Neural progenitor cell (in vitro differentiated cells): Measurements from ENCODE around the gene PTPRN2. TPM values are rescaled to one million over a fixed set of nuclear protein-coding genes. Genes with fewer than 3 reads are reported as not detected.

Experiments
- DNase-seq: peaks from one replicate; pipeline ENCODE4 v3.0.0-alpha.2; 2016; ENCODE audit warnings: low spot score
- H2AFZ ChIP-seq: fragments of 200-600 bp; sonication (generic); replicated peaks from 2 replicates; pipeline ENCODE4 v1.6.1; 2016; ENCODE audit warnings: antibody characterized with exemption
- H3F3A ChIP-seq: fragments of 200-600 bp; sonication (generic); 2 replicates; pipeline ENCODE4 v1.6.1; 2016; ENCODE audit warnings: antibody characterized with exemption, low read depth
- H3K27ac ChIP-seq: fragments of 200-600 bp; sonication (generic); 2 replicates; pipeline ENCODE4 v1.5.1; 2016; ENCODE audit warnings: mild to moderate bottlenecking
- H3K27me3 ChIP-seq: fragments of 200-600 bp; sonication (generic); 2 replicates; pipeline ENCODE4 v1.6.1; 2016; ENCODE audit warnings: mild to moderate bottlenecking, moderate library complexity
- H3K36me3 ChIP-seq: fragments of 200-600 bp; sonication (generic); 2 replicates; pipeline ENCODE4 v1.5.1; 2016
- H3K4me1 ChIP-seq: fragments of 200-600 bp; sonication (generic); 2 replicates; pipeline ENCODE4 v1.6.1; 2016; ENCODE audit warnings: mixed run types
- H3K4me2 ChIP-seq: fragments of 200-600 bp; sonication (generic); 2 replicates; pipeline ENCODE4 v1.6.1; 2016
- H3K4me3 ChIP-seq: fragments of 200-600 bp; sonication (generic); 2 replicates; pipeline ENCODE4 v1.5.1; 2016
- H3K79me2 ChIP-seq: fragments of 200-600 bp; sonication (generic); 2 replicates; pipeline ENCODE4 v1.6.1; 2016; ENCODE audit warnings: low read depth
- H3K9ac ChIP-seq: fragments of 200-600 bp; sonication (generic); 2 replicates; pipeline ENCODE4 v1.6.1; 2016
- H3K9me3 ChIP-seq: fragments of 200-600 bp; sonication (generic); 2 replicates; pipeline ENCODE4 v1.5.1; 2016; ENCODE audit warnings: low read depth
- H4K20me1 ChIP-seq: fragments of 200-600 bp; sonication (generic); 2 replicates; pipeline ENCODE4 v1.6.1; 2016; ENCODE audit warnings: low read depth
- H3K27ac Mint-ChIP-seq: 3 replicates; pipeline ENCODE4 v1.8.0; 2021; ENCODE audit warnings: mixed read lengths
- H3K27me3 Mint-ChIP-seq: 2 replicates; pipeline ENCODE4 v1.8.0; 2022; ENCODE audit warnings: low read depth, mild to moderate bottlenecking, inconsistent platforms, moderate library complexity, mixed read lengths; ENCODE audit not compliant: insufficient read depth
- H3K36me3 Mint-ChIP-seq: 3 replicates; pipeline ENCODE4 v1.8.0; 2021; ENCODE audit warnings: mixed read lengths
- H3K4me1 Mint-ChIP-seq: 3 replicates; pipeline ENCODE4 v1.8.0; 2021; ENCODE audit warnings: mixed read lengths
- H3K4me3 Mint-ChIP-seq: 3 replicates; pipeline ENCODE4 v1.8.0; 2021; ENCODE audit warnings: mild to moderate bottlenecking, moderate library complexity, mixed read lengths
- H3K9me3 Mint-ChIP-seq: 3 replicates; pipeline ENCODE4 v1.8.0; 2020; ENCODE audit warnings: mixed read lengths
- EZH2 ChIP-seq: fragments of 200-600 bp; sonication (generic); IDR thresholded peaks from 2 replicates; pipeline ENCODE4 v1.6.1; 2017; ENCODE audit warnings: antibody characterized with exemption, mild to moderate bottlenecking, moderate library complexity
- EZH2phosphoT487 ChIP-seq: fragments of 200-600 bp; sonication (generic); IDR thresholded peaks from 2 replicates; pipeline ENCODE4 v1.6.1; 2017; ENCODE audit warnings: antibody characterized with exemption
- total RNA-seq: library from RNA; depleted of rRNA; stranded (reverse); fragments of >200 nt; gene quantifications from 2 replicates; pipeline ENCODE4 v1.2.3, GENCODE V29; 2015; ENCODE audit warnings: low replicate concordance
- TF ChIP-seq, protein P1 (sequence below): fragments of 200-600 bp; sonication (generic); IDR thresholded peaks from 2 replicates; pipeline ENCODE4 v1.5.1; 2017; ENCODE audit warnings: antibody characterized with exemption, mild to moderate bottlenecking

PTPRN2 gene
- total RNA-seq, 1 donor from 2014 or later, result 3.0 TPM

- Histone ChIP-seq H3K4me3 (no peak overlapping the region), H3K27me3 (no peaks in the 10 kb centered on the region), H3F3A (no peaks in the 10 kb centered on the region), H2AFZ (no peak overlapping the region), H3K79me2 (no peaks in the 10 kb centered on the region), H3K36me3 (no peaks in the 10 kb centered on the region), H3K27ac (no peak overlapping the region), H3K9me3 (no peaks in the 10 kb centered on the region), H3K4me2 (no peak overlapping the region), H4K20me1 (no peaks in the 10 kb centered on the region), H3K4me1 (no peaks in the 10 kb centered on the region), H3K9ac (no peak overlapping the region)
- Mint-ChIP-seq H3K27ac (no peak overlapping the region), H3K27me3 (no peaks in the 10 kb centered on the region), H3K36me3 (no peaks in the 10 kb centered on the region), H3K4me3 (no peak overlapping the region), H3K9me3 (peaks cover 3% of the 10 kb centered on the region), H3K4me1 (no peaks in the 10 kb centered on the region)
- DNase-seq, result no peak
- TF ChIP-seq, protein P1, sequence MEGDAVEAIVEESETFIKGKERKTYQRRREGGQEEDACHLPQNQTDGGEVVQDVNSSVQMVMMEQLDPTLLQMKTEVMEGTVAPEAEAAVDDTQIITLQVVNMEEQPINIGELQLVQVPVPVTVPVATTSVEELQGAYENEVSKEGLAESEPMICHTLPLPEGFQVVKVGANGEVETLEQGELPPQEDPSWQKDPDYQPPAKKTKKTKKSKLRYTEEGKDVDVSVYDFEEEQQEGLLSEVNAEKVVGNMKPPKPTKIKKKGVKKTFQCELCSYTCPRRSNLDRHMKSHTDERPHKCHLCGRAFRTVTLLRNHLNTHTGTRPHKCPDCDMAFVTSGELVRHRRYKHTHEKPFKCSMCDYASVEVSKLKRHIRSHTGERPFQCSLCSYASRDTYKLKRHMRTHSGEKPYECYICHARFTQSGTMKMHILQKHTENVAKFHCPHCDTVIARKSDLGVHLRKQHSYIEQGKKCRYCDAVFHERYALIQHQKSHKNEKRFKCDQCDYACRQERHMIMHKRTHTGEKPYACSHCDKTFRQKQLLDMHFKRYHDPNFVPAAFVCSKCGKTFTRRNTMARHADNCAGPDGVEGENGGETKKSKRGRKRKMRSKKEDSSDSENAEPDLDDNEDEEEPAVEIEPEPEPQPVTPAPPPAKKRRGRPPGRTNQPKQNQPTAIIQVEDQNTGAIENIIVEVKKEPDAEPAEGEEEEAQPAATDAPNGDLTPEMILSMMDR, result no peak
- no peak for TF ChIP-seq EZH2phosphoT487
- TF ChIP-seq EZH2, result no peak
These were observed 662.2 kb downstream of the PTPRN2 start for GRCh38 chr7:157925383-157925875.

GRCh38 chr7:157923903-157924630 is 663.6 kb downstream of the PTPRN2 start:
- TF ChIP-seq EZH2phosphoT487, result no peak
- TF ChIP-seq, protein P1, result no peak
- TF ChIP-seq EZH2, result no peak
- peaks cover 3% of the 10 kb centered on the region for H3K9me3 Mint-ChIP-seq
- Histone ChIP-seq H3F3A (no peaks in the 10 kb centered on the region), H3K4me1 (no peaks in the 10 kb centered on the region), H3K9me3 (no peaks in the 10 kb centered on the region), H3K9ac (no peak overlapping the region), H3K27ac (no peak overlapping the region), H3K27me3 (no peaks in the 10 kb centered on the region), H3K4me3 (no peak overlapping the region), H3K36me3 (no peaks in the 10 kb centered on the region), H3K4me2 (no peak overlapping the region), H2AFZ (no peak overlapping the region), H4K20me1 (no peaks in the 10 kb centered on the region), H3K79me2 (no peaks in the 10 kb centered on the region)
- no peak overlapping the region for H3K27ac Mint-ChIP-seq
- no peak for DNase-seq
- H3K36me3 Mint-ChIP-seq, result no peaks in the 10 kb centered on the region
- H3K4me1 Mint-ChIP-seq, result no peaks in the 10 kb centered on the region
- no peak overlapping the region for H3K4me3 Mint-ChIP-seq
- no peaks in the 10 kb centered on the region for H3K27me3 Mint-ChIP-seq

DNA sequence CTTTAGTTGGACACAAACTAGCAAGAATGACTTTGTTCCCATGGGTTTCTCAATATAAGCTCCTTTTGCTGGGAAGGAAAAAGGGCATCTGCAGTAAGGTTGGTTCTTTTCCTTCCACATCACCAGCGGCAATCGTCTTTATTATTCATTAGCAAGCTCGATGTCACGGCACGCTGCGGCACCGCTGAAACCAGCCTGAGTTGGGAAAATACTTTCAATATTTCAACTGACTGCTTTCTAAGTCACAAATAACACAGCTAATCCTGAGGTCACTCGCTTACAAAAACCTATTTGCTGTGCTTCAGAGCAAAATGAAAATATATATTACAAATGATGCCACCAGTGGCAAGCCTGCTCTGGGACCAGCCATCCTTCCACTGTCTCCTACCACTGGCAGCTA is 665.0 kb downstream of the PTPRN2 start:
- no peak for TF ChIP-seq EZH2
- no peak for TF ChIP-seq EZH2phosphoT487
- TF ChIP-seq, protein P1, result no peak
- no peaks in the 10 kb centered on the region for H3K4me1 ChIP-seq
- no peak overlapping the region for H3K4me2 ChIP-seq
- H3K36me3 ChIP-seq, result no peaks in the 10 kb centered on the region
- no peak for DNase-seq
- no peak overlapping the region for H3K9ac ChIP-seq
- Mint-ChIP-seq H3K9me3 (peaks cover 3% of the 10 kb centered on the region), H3K4me1 (no peaks in the 10 kb centered on the region), H3K4me3 (no peak overlapping the region), H3K36me3 (no peaks in the 10 kb centered on the region), H3K27me3 (no peaks in the 10 kb centered on the region), H3K27ac (no peak overlapping the region)
- H3K9me3 ChIP-seq, result no peaks in the 10 kb centered on the region
- no peaks in the 10 kb centered on the region for H3K27me3 ChIP-seq
- H3K27ac ChIP-seq, result no peak overlapping the region
- no peaks in the 10 kb centered on the region for H4K20me1 ChIP-seq
- H3K4me3 ChIP-seq, result no peak overlapping the region
- no peaks in the 10 kb centered on the region for H3K79me2 ChIP-seq
- no peak overlapping the region for H2AFZ ChIP-seq
- H3F3A ChIP-seq, result no peaks in the 10 kb centered on the region
